GM12874 (cell line): ENCODE measurements around the gene CD164.

Experiments
- TF ChIP-seq, protein P1 (sequence below): IDR thresholded peaks from 2 replicates; pipeline ENCODE4 v1.5.1; 2011; ENCODE audit warnings: low read depth, mild to moderate bottlenecking, control low read depth, low read length, moderate library complexity; ENCODE audit not compliant: insufficient read depth

Gene CD164

DNA sequence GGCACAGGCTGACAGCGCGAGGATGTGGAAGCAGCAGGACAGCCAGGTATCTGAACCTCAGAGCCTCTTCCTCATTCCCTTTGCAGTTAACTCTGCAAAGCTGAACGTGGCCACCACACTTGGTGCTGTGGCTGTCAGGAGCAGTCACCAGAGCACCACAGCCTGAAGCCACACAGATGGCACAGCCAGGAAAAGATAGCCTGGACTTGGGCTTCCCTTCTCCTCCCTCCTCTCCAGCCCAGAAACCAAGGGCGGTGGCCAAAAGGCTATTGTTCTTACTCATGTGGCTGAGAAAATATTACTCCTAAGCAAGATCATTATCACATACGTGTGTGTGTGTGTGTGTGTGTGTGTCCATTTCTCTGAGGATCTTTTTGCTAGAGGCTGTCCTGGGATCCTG lies 39.8 kb downstream of the CD164 start:
- TF ChIP-seq, protein P1, sequence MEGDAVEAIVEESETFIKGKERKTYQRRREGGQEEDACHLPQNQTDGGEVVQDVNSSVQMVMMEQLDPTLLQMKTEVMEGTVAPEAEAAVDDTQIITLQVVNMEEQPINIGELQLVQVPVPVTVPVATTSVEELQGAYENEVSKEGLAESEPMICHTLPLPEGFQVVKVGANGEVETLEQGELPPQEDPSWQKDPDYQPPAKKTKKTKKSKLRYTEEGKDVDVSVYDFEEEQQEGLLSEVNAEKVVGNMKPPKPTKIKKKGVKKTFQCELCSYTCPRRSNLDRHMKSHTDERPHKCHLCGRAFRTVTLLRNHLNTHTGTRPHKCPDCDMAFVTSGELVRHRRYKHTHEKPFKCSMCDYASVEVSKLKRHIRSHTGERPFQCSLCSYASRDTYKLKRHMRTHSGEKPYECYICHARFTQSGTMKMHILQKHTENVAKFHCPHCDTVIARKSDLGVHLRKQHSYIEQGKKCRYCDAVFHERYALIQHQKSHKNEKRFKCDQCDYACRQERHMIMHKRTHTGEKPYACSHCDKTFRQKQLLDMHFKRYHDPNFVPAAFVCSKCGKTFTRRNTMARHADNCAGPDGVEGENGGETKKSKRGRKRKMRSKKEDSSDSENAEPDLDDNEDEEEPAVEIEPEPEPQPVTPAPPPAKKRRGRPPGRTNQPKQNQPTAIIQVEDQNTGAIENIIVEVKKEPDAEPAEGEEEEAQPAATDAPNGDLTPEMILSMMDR = no peak

DNA sequence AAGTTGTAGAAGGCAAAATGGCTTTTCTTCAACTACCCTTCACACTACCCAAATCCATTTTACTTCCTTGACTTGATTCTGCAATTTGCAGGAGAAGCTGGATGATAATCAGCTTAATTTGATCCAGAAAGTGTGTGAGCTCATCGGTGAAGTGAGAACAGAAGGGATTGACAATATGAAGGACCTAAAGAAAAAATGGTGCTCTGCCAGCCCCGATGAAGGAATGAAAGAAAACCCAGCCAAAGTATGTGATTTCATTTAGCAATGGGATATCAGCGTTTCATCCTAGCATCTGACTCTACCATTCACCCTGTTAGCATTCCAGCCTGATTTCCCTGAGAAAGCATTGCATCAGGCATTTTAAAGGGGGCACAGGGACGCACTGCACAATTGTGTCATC lies 41.5 kb downstream of the CD164 start:
- TF ChIP-seq, protein P1 = no peak

DNA sequence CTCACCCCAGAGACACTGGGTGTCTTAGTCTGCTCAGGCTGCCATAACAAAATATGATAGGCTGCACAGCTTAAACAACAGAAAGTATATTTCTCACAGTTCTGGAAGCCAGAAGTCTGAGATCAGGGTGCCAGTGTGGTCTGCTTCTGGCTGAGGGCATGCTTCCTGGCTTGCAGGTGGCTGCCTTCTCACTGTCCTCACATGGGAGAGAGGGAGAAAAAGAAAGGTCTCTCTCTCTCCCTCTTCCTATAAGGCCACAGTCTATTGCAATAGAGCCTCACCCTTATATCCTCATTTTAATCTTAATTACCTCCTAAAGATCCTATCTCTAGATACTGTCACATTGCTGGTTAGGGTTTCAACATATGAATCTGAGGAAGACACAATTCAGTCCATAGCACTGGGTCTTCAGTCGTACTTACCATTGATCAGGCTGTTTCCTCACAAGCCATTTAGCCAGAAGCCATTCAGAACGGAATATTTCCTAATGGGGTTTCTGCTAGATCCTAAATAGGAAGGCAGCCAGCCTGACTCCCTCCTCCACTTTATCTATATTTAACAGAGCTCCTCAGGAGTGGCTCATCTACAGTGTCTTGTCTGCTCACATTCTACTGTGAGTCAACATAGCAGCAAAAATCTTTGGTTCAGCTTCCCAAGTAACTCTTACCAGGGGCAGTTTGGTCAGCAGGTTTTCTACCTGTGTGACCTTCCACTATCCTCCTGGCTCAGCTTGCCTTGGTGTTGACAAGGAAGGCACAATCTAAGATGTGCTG lies 42.2 kb downstream of the CD164 start:
- TF ChIP-seq, protein P1 = no peak

DNA sequence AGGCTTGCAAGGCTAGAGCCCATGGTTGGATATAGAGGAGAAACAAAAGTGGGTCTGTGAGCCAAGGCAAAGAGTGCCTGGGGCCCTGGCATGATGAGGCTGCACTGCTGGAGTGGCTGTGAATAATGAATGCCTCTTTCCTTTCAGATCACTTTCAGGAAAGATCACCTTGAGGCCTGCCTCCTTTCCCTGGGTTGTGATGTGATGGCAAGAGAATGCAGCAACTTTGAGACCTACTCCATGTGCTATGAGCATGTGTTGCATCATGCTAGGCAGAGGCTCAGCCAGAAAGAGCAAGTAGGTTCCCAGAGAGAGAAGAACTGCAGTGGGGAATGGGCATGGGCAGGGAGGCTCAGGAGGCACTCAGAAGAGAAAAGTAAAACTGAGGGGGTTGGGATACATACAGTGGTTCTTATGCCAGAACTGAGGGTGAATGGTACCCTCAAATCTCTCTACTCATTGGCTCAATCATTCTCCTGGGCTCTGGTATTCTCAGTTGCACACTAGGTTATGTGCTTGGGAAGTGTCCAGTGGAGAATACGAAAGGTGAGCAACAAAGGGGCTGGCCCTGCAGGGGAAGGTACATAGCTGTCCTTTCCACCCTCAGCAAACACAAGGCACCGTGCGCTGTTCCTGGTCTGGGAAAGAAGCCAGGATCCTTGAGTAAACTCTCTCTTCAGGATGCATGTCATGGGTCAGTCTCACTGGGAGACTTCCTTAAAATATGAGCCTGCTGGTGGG lies 45.9 kb downstream of the CD164 start:
- TF ChIP-seq, protein P1 = no peak

DNA sequence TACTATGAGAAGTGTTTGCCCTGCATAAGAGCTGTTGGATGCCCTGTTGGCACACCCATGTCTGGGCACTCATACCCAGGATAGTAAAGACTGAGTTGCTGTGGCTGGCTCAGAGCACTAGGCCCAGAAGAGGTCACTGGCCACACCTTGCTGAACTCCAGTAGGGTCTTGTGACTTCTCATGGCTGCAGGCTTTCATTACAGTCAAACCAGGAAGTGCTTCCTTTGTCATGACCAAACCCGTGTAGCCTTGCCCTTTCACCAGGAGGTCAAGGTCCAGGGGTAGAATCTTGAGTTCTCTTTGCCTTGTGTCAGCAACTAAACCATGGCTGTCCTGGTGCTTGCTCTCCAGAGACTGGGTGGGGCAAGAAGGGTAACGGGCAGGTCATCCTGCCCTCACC lies 49.5 kb downstream of the CD164 start:
- TF ChIP-seq, protein P1 = no peak

DNA sequence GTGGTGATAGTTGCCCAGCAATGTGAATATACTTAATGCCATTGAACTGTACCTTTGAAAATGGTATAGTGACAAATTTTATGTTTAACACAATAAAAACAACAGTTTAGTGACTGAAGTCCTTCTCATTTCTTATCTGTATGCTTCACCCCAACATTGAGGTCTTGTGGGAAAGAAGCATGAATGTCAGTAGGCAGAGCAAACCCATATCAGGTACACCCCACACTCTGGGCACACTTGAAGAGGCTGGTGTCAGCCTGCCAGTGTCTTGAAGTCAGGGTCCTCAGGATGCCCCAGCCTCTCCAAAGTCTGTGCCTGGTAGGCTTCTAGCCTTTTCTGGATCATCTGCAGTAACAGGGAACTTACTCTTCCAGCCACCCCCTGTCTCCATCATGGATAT lies 51.2 kb downstream of the CD164 start:
- TF ChIP-seq, protein P1 = no peak

DNA sequence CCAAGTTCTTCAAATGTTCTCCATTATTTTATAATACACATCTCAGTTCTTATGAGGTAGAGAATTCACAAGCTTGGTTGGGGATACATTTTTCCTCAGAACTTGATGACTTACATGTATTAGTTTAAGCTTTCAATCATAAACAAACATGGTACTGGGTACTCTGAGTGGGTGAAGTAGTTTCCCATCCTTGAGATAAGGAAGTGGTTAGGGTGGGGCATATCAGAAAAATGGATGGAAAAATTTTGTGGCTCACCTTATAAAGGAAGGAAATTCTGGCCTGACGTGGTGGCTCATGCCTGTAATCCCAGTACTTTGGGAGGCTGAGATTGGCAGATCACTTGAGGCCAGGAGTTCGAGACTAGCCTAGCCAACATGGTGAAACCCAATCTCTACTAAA lies 52.0 kb downstream of the CD164 start:
- TF ChIP-seq, protein P1 = no peak
